BLaER1 treated with 17β-estradiol and CSF1 and Interleukin-3, amounts not matched to agents 10 nM and 100 nM (cell line): ENCODE data around the gene TPSD1.
A peak's percentile ranks its signal among the peaks of the same experiment; 100 is the strongest.
"Not testable (repeated sequence)": the region's sequence is repeated elsewhere in the genome, so short reads cannot be mapped to it uniquely, and the experiment has no call there.

ENCODE experiments used
- H3K27ac ChIP-seq, 11 experiments: shearing (Covaris generic); formaldehyde crosslinking; 2 replicates each; pipeline ENCODE4 v1.8.1; 2022
- H3K27me3 ChIP-seq, 11 experiments: shearing (Covaris generic); formaldehyde crosslinking; 2 replicates each; pipeline ENCODE4 v1.8.1; 2022
- H3K36me3 ChIP-seq, 11 experiments: shearing (Covaris generic); formaldehyde crosslinking; 2 replicates each; pipeline ENCODE4 v1.8.1; 2022
- H3K4me1 ChIP-seq, 10 experiments: shearing (Covaris generic); formaldehyde crosslinking; 2 replicates each; pipeline ENCODE4 v1.8.1; 2022
- H3K4me2 ChIP-seq, 11 experiments: shearing (Covaris generic); formaldehyde crosslinking; 2 replicates each; pipeline ENCODE4 v1.8.1; 2022
- H3K4me3 ChIP-seq, 10 experiments: shearing (Covaris generic); formaldehyde crosslinking; 2 replicates each; pipeline ENCODE4 v1.8.1; 2022
- H3K9ac ChIP-seq, 11 experiments: shearing (Covaris generic); formaldehyde crosslinking; 2 replicates each; pipeline ENCODE4 v1.8.1; 2022
- H3K9me3 ChIP-seq, 11 experiments: shearing (Covaris generic); formaldehyde crosslinking; replicated peaks in 1 of 11; 2 replicates each; pipeline ENCODE4 v1.8.1; 2022
- H4K20me1 ChIP-seq, 11 experiments: shearing (Covaris generic); formaldehyde crosslinking; 2 replicates each; pipeline ENCODE4 v1.8.1; 2022
- Cebpa-rat ChIP-seq, 11 experiments: shearing (Covaris generic); IDR thresholded peaks; 2 replicates each; pipeline ENCODE4 v1.8.1; 2022

Gene TPSD1

GRCh38 chr16:1225051-1225451 lies 30.8 kb upstream of the TPSD1 start, which contains the start of gene TPSG1:
Gene TPSG1 (minus strand): TSS chr16:1225268. CDS start chr16:1225252, 16 bp downstream.
- H3K9ac ChIP-seq = 0 out of 22 replicates have a peak within 1 kb of the TSS, but pooled peaks of 1 of the 11 experiments have one; percentile 14

DNA sequence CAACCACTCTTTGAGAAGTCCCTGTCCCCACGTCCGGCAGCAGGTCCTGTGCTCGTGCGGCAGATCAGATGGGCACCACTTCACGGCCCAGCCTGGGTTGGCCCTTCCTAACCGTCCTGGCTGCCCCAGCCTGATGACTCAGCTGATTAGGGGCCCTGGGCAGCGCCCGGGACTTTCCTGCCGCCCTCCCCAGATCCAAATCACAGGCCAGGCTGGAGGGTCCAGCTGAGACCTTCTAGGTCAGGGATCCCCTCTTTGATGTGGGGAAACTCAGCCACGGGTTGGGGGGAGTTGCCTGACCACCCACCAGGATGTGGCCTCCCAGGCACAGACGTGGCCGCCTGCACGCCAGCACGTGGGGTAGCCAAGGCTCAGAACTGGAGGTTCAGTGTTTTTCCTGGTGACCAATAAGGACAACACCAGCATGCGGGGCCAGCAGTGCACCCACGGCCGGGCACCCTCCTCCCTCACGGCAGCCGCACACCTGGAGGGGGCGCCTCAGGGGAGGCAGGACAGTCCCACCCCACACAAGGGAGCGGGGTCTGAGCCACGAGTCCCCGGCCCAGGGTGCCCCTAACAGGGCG lies 30.0 kb upstream of the TPSD1 start:
- not testable (repeated sequence) for H3K36me3 ChIP-seq, H3K27ac ChIP-seq, H3K4me3 ChIP-seq, H3K9me3 ChIP-seq, H3K4me1 ChIP-seq, H3K4me2 ChIP-seq, H3K27me3 ChIP-seq
- 0 out of 22 replicates have a peak overlapping the region, but pooled peaks of 1 of the 11 experiments have one; percentile 14 for H3K9ac ChIP-seq
- peaks cover 0 to 38% (median 4%) of the 10 kb centered on the region in 11 experiments; a peak in 10 of 22 replicates for H4K20me1 ChIP-seq

More at GRCh38 chr16:1225051-1225451, 30.8 kb upstream of the TPSD1 start, which contains the start of gene TPSG1:
- Histone ChIP-seq H3K4me1 (no peaks in the 10 kb centered on the region), H3K27me3 (no peaks in the 10 kb centered on the region), H3K4me2 (no peak within 1 kb of the TSS), H3K4me3 (no peak within 1 kb of the TSS), H3K9me3 (no peaks in the 10 kb centered on the region), H3K36me3 (peaks cover 0 to 10% (median 4%) of the 10 kb centered on the region in 11 experiments; a peak in 6 of 22 replicates), H4K20me1 (peaks cover 0 to 45% (median 4%) of the 10 kb centered on the region in 11 experiments; a peak in 10 of 22 replicates), H3K27ac (no peak within 1 kb of the TSS)
- no peak for TF ChIP-seq Cebpa-rat (IDR thresholded peaks at IDR 0.05)

GRCh38 chr16:1226692-1227091 lies 29.2 kb upstream of the TPSD1 start:
- H3K27me3 ChIP-seq, H3K4me1 ChIP-seq, H3K9ac ChIP-seq, H3K36me3 ChIP-seq, H3K4me2 ChIP-seq, H3K4me3 ChIP-seq, H3K9me3 ChIP-seq, H3K27ac ChIP-seq: not testable (repeated sequence)
- H4K20me1 ChIP-seq = peaks cover 0 to 29% (median 4%) of the 10 kb centered on the region in 11 experiments; a peak in 10 of 22 replicates

GRCh38 chr16:1228227-1228626 lies 27.6 kb upstream of the TPSD1 start:
- not testable (repeated sequence) for H3K4me1 ChIP-seq, H3K9ac ChIP-seq, H3K4me2 ChIP-seq, H3K27ac ChIP-seq, H3K36me3 ChIP-seq, H3K27me3 ChIP-seq, H3K9me3 ChIP-seq, H3K4me3 ChIP-seq
- peaks cover 0 to 18% (median 0%) of the 10 kb centered on the region in 11 experiments; a peak in 7 of 22 replicates for H4K20me1 ChIP-seq

DNA sequence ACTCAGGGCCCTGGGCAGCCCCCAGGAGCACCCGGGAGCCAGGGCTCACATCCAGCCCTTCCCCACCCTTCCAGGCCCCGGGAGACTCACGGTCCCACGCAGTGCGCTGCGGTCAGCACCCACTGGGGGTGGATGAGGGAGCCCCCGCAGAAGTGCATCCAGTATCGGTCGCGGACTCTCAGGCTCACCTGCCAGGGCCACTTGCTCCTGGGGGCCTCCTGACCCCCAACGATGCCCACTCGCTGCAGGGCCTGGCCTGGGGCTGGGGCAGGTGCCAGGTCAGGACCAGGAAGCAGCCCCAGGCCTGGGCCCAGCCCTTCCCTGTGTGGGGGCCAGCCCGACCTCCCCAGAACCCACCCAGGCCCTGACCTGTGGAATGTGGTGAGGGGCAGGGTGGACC lies 26.4 kb upstream of the TPSD1 start:
- H3K9me3 ChIP-seq, H3K27ac ChIP-seq, H3K4me1 ChIP-seq, H4K20me1 ChIP-seq, H3K27me3 ChIP-seq, H3K36me3 ChIP-seq, H3K9ac ChIP-seq, H3K4me3 ChIP-seq, H3K4me2 ChIP-seq: not testable (repeated sequence)

- not testable (repeated sequence) for H3K9ac ChIP-seq, H3K36me3 ChIP-seq, H3K4me1 ChIP-seq, H3K4me2 ChIP-seq, H3K27me3 ChIP-seq, H3K27ac ChIP-seq, H3K9me3 ChIP-seq, H3K4me3 ChIP-seq, H4K20me1 ChIP-seq
Observed at GRCh38 chr16:1230084-1230470, 25.8 kb upstream of the TPSD1 start, which contains the start of gene TPSB2. Gene TPSB2 (minus strand): TSS chr16:1230184. CDS start chr16:1229951, 233 bp downstream.

- not testable (repeated sequence) for H3K9me3 ChIP-seq, H3K4me1 ChIP-seq, H3K9ac ChIP-seq, H3K27ac ChIP-seq, H3K36me3 ChIP-seq, H3K27me3 ChIP-seq, H3K4me2 ChIP-seq, H3K4me3 ChIP-seq, H4K20me1 ChIP-seq
Observed at GRCh38 chr16:1230471-1231212, 25.2 kb upstream of the TPSD1 start.

- not testable (repeated sequence) for H3K36me3 ChIP-seq, H3K4me2 ChIP-seq, H3K9ac ChIP-seq, H3K9me3 ChIP-seq, H3K4me1 ChIP-seq, H3K27me3 ChIP-seq, H3K27ac ChIP-seq, H3K4me3 ChIP-seq, H4K20me1 ChIP-seq
Observed at GRCh38 chr16:1231301-1231700, 24.6 kb upstream of the TPSD1 start.

GRCh38 chr16:1232049-1232748 lies 23.7 kb upstream of the TPSD1 start:
- H4K20me1 ChIP-seq, H3K9me3 ChIP-seq, H3K9ac ChIP-seq, H3K4me1 ChIP-seq, H3K36me3 ChIP-seq, H3K27me3 ChIP-seq, H3K27ac ChIP-seq, H3K4me2 ChIP-seq, H3K4me3 ChIP-seq: not testable (repeated sequence)

- H3K36me3 ChIP-seq, H3K4me1 ChIP-seq, H3K4me3 ChIP-seq, H3K9me3 ChIP-seq, H4K20me1 ChIP-seq, H3K9ac ChIP-seq, H3K27ac ChIP-seq, H3K4me2 ChIP-seq, H3K27me3 ChIP-seq: not testable (repeated sequence)
Observed at GRCh38 chr16:1236659-1237058, 19.2 kb upstream of the TPSD1 start.
